NCI-H1694 treated with DMSO at 0.1 percent for 48 hours (cell line): ENCODE measurements around the gene TIMM10.

Experiments
- DNase-seq: peaks from one replicate; lab custom pipeline; 2025; lab: John Stamatoyannopoulos, UW

The TIMM10 gene

GRCh38 chr11:57530596-57531507, at the start of gene TIMM10:
Gene TIMM10 (minus strand): TSS chr11:57530754. CDS start chr11:57530189, 565 bp downstream.
- DNase-seq, result peak; percentile 96

- DNase-seq, result no peak
These were observed 43.5 kb upstream of the TIMM10 start for GRCh38 chr11:57574061-57574460.

- DNase-seq, result no peak
These were observed 41.1 kb upstream of the TIMM10 start for GRCh38 chr11:57571606-57572005.

- DNase-seq, result peak; percentile 63
These were observed 37.8 kb upstream of the TIMM10 start for GRCh38 chr11:57568330-57568766.

- DNase-seq, result no peak
These were observed 37.2 kb upstream of the TIMM10 start, which contains the start of gene UBE2L6 for GRCh38 chr11:57567515-57568329. Gene UBE2L6 (minus strand): TSS chr11:57567672. CDS start chr11:57567611, 61 bp downstream.

GRCh38 chr11:57566905-57567514, 36.5 kb upstream of the TIMM10 start:
- DNase-seq, result no peak

- DNase-seq, result no peak
These were observed 35.7 kb upstream of the TIMM10 start for GRCh38 chr11:57566005-57566904.

- no peak for DNase-seq
These were observed 32.0 kb upstream of the TIMM10 start for GRCh38 chr11:57562596-57562995.

- DNase-seq, result no peak
These were observed 29.6 kb upstream of the TIMM10 start for GRCh38 chr11:57560146-57560545.

GRCh38 chr11:57556041-57556440, 25.5 kb upstream of the TIMM10 start:
- DNase-seq, result no peak

GRCh38 chr11:57555393-57555792, 24.8 kb upstream of the TIMM10 start:
- no peak for DNase-seq

GRCh38 chr11:57552479-57552878, 21.9 kb upstream of the TIMM10 start:
- DNase-seq, result no peak

GRCh38 chr11:57551941-57552340, 21.4 kb upstream of the TIMM10 start:
- DNase-seq, result no peak

- DNase-seq, result no peak
These were observed 19.4 kb upstream of the TIMM10 start for GRCh38 chr11:57549983-57550382.

GRCh38 chr11:57547854-57548377, 17.4 kb upstream of the TIMM10 start:
- no peak for DNase-seq

GRCh38 chr11:57546869-57547475, 16.4 kb upstream of the TIMM10 start:
- no peak for DNase-seq

- no peak for DNase-seq
These were observed 15.9 kb upstream of the TIMM10 start for GRCh38 chr11:57546451-57546850.

- no peak for DNase-seq
These were observed 15.3 kb upstream of the TIMM10 start for GRCh38 chr11:57545883-57546282.

GRCh38 chr11:57544566-57544965, 14.0 kb upstream of the TIMM10 start:
- DNase-seq, result no peak

GRCh38 chr11:57543593-57543992, 13.0 kb upstream of the TIMM10 start:
- DNase-seq, result no peak

GRCh38 chr11:57542582-57542981, 12.0 kb upstream of the TIMM10 start:
- DNase-seq, result no peak
